Measurements from ENCODE around the gene SMARCA2.

- TF ChIP-seq FOXA1 (IDR thresholded peaks at IDR 0.05) (no peak), FOXM1 (IDR thresholded peaks at IDR 0.05; ENCODE audit: borderline replicate concordance) (no peak), NFRKB (IDR thresholded peaks at IDR 0.05) (no peak), SP1 (IDR thresholded peaks at IDR 0.05) (no peak), ELF4 (IDR thresholded peaks at IDR 0.05) (no peak), SUZ12 (IDR thresholded peaks at IDR 0.05) (no peak)
These were observed 68.3 kb downstream of the SMARCA2 start for GRCh38 chr9:2083479-2083878.

Measured in HEK293T (cell line).